HG03575 (cell line): ENCODE measurements around the gene ADAMTS15.

ENCODE experiments used
- ATAC-seq: cut with Tn5 transposase; IDR thresholded peaks from one replicate; pipeline ENCODE4 v1.9.1; 2021; ENCODE audit not compliant: unreplicated experiment, insufficient number of reproducible peaks, low FRiP score; ENCODE audit errors: extremely low read depth

ADAMTS15 gene

GRCh38 chr11:130488848-130489584 lies 40.6 kb downstream of the ADAMTS15 start:
- ATAC-seq: no peak

- no peak for ATAC-seq
These were observed 41.3 kb downstream of the ADAMTS15 start for GRCh38 chr11:130489716-130490115.

DNA sequence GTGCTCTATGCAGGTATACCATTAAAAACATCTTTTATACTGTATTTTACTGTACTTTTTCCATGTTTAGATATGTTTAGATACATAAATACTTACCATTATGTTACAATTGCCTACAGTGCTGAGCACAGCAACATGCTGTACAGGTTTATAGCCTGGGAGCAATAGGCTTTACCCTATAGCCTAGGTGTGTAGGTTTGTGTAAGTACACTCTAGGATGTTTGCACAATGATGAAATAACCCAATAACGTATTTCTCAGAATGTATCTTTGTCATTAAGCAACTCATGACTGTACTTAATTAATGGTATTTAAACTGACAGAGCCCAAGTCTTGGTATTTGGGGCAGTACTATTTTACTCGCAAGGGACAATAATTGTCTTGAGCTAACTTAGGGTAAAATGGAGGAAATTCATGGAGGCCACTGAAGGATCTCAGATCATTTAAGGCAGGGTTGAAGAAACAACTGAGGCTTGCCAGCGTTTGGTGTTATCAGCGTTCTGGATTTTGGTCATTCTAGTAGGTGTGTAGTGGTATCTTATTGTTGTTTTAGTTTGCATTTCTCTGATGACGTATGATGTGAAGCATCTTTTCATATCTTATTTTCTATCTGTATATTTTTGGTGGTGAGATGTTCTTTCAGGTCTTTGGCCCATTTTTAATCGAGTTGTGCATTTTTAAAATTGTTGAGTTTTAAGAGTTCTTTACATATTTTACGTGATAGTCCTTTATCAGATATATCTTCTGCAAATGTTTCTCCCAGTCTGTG lies 42.4 kb downstream of the ADAMTS15 start:
- no peak for ATAC-seq

- no peak for ATAC-seq
These were observed 49.7 kb downstream of the ADAMTS15 start for GRCh38 chr11:130498181-130498580.

DNA sequence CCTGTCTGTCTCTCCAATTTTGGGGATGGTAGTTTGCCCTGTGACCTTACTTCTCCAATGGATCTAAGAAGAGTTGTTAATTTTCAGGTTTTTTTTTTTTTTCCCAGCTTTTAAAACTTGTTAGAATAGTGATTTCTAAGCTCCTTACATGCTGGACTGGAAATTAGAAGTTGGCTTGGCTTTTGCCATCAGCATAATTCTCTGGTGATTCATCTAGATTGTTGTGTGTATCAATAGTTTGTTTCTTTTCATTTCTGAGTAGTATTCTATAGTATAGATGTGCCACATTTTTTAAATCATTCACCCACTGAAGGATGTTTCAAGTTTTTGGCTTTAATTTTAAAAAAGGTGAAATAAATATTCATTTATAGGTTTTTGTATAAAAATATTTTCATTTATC lies 51.4 kb downstream of the ADAMTS15 start:
- no peak for ATAC-seq

DNA sequence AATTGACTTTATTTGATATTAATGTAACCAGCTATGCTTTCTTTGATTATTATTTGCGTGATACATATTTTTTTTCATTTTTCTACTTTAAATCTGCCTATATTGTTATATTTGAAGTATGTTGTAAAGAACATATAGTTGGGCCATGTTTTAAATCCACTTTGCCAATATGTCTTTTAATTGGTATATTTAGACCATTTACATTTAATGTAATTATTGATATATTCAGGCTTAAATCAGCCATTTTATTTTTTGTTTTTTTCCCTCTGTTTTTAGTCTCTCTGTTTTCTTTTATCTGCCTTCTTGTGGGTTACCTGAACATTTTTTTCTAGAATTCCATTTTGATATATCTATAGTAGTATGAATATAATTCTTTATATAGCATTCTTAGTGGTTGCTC lies 55.9 kb downstream of the ADAMTS15 start:
- no peak for ATAC-seq

DNA sequence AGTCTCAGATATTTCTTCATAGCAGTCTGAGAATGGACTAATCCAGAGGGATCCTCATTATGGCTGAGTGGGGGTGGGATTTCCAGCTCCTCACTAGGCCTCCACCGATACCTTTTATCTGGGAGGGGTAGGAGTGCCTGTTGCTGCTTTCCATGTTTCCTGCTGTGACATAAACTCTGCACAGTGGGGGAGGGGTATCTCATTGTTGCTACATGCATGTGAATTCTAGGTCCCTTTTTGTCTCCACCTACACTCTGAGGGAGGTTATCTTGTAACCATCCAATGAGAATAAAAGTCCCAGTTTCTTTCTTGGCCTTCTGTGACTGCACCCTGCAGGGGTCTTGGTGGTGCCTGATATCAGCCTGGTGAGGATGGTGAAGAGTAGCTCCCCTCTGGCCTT lies 60.5 kb downstream of the ADAMTS15 start:
- ATAC-seq: no peak

DNA sequence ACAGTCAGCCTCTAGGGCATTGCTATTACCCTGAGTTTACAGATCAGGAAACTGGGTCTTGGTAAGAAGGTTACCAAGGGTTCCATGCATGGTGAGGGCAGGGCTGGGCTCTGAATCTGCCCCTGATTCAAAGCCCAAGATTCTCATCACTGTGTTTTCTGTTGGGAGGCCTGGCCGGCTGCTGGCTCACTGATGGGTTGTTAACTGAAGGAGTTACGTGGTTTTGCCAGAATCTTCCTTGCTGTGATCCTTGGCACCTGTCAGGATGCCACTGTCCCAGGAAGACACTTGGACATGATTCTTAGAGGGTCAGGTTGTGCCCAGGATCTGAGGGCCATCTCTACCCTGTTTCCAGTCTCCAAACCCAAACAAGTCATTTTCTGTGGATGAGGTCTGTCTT lies 61.5 kb downstream of the ADAMTS15 start:
- ATAC-seq: no peak

GRCh38 chr11:130510407-130511006 lies 62.1 kb downstream of the ADAMTS15 start:
- ATAC-seq: no peak

GRCh38 chr11:130511765-130512164 lies 63.3 kb downstream of the ADAMTS15 start:
- no peak for ATAC-seq

DNA sequence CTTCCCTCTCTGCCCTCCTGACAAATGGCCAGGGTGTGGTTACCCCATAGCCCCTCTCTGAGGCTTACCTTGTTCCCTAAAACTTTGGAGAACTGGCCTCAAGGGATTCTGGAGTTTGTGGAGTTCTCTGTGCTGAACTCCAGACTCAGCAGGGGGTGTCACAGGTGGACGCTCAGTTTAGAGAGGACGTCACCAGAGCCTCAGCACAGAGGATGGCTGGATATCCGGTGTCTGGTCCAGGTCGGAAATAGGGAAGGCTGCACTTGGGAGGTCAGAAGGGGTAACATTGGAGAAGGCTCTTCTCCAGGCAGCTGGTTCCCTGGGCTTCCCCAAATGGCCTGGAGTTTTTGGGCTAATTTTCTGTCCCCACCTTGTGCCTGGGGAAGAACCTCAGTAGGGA lies 64.2 kb downstream of the ADAMTS15 start:
- no peak for ATAC-seq

DNA sequence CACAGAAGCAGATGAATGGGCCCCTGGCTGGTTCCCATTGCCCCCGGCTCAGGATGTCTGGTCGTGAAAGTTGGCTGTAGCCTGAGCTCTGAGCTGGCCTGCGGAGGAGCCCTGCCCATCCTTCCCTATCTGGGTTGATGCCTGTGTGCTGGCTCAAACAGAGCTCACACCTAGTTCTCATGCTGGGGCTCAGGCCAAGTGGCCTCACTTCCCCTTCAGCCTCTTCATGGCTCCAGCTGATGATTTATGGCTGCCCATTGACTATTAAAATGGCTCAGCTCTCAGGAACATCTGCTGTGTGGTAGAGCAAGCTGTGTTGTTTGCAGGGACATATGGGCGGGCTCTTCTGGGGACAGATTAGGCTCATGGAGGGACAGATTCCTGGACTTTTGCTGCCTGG lies 64.7 kb downstream of the ADAMTS15 start:
- no peak for ATAC-seq

- no peak for ATAC-seq
These were observed 65.9 kb downstream of the ADAMTS15 start for GRCh38 chr11:130514316-130514715.

DNA sequence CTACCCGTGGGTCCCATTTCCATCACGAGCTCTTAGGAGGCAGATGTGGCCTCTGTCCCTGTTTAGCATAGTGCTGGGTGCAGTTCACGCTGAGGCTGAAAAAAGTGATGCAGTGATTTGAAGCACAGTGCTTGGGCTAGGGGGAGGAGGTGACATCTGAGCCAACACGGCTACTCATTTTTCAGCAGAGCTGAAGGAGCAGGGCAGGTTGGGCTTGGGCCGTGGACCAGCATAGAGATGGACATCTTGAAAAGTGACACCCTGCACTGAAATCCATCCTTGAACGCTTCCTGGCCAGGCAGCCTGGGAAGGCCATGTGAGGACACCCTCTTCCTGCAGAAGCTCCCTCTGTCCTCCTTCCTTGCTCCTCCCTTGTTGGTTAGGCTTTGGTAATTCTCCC lies 66.4 kb downstream of the ADAMTS15 start:
- ATAC-seq: no peak

- no peak for ATAC-seq
These were observed 67.5 kb downstream of the ADAMTS15 start for GRCh38 chr11:130515829-130516553.

GRCh38 chr11:130516554-130517505 lies 68.4 kb downstream of the ADAMTS15 start:
- no peak for ATAC-seq

DNA sequence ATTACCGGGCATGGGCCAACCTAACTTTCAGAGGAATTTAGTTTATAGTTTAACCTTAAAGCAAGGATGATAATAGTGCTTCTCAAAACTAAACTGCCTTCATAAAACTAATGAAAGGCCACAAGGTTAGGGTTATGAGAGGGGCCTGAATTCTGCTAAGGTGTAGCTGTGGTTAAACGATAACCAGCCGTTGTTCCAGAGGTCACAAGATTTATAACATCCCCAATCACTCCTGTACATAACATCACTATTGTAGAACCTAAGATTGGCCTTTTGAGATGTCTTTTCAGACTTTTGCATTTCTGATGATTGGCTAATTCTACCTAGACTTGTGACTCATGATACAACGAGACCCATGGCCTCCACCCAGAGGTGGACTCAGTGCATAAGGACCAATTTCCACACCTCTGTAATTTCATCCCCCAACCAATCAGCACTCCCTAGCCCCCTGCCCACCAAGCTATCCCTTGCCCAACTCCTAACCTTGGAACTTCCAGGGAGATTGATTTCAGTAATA lies 69.8 kb downstream of the ADAMTS15 start:
- ATAC-seq: no peak
